Keratinocyte (primary cell): Measurements from ENCODE around the gene ABCD3.

Source experiments
- CTCF ChIP-seq, 3 experiments: IDR thresholded peaks in 1 of 3; conservative IDR thresholded peaks in 1 of 3; optimal IDR thresholded peaks in 1 of 3; 2 replicates in 2 of 3; 3 replicates in 1 of 3; pipeline versions ENCODE3 to v1.5.1; 2011; ENCODE audit warnings: low read length in 3 of 3, mild to moderate bottlenecking in 3 of 3, moderate library complexity in 2 of 3, control low read depth in 1 of 3, inconsistent platforms in 1 of 3; ENCODE audit not compliant: insufficient read depth in 2 of 3; ENCODE audit errors: extremely low read depth in 1 of 3
- EZH2 ChIP-seq: IDR thresholded peaks from one replicate; pipeline ENCODE4 v1.6.1; 2012; ENCODE audit warnings: inconsistent platforms, mild to moderate bottlenecking, low read length, moderate library complexity

DNA sequence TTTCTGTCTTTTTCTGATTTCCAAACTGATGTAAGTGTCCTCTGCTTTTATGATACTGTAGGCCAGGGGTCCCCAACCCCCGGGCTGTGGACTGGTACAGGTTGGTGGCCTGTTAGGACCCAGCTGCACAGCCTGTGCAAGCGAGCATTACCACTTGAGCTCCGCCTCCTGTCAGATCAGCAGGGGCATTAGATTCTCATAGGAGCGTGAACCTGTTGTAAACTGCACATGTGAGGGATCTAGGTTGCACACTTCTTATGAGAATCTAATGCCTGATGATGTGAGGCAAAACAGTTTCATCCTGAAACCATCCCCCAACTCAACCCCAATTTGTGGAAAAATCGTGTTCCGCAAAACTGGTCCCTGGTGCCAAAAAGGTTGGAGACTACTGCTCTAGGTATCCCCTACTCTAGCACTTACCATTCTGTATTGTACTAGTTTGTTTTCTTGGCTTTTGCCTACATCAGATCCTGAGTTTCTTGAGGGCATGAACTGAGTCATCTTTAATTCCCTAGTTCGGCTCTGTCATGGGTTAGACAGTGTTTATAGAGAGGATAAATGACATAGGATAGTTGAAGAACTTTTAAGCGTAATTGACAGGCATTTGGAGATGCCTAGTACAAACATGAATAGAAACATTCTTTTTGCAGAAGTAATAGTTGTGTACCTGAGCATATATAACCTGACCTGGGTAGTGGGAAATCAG, 4.1 kb downstream of the ABCD3 start:
- TF ChIP-seq CTCF (optimal IDR thresholded peaks at IDR 0.05 in 1 of 3, IDR thresholded peaks at IDR 0.05 in 1 of 3, conservative IDR thresholded peaks at IDR 0.05 in 1 of 3; ENCODE audit: extremely low read depth in 1 of 3, insufficient read depth in 2 of 3, low read length in 3 of 3) (no peak), EZH2 (no peak)
